WTC11 (cell line): ENCODE measurements around the gene RPS6KA5. TPM values are rescaled to one million over a fixed set of nuclear protein-coding genes. Genes with fewer than 3 reads are reported as not detected.
"Not testable (repeated sequence)": the region's sequence is repeated elsewhere in the genome, so short reads cannot be mapped to it uniquely, and the experiment has no call there.

Experiments
- ATAC-seq: fragments of 200-7000 bp; cut with Tn5 transposase; 2 replicates; pipeline ENCODE4 v1.10.0; 2021; ENCODE audit warnings: mild to moderate bottlenecking, moderate library complexity
- CTCF ChIA-PET: fragments of 300-600 bp; sonication (Branson Sonifier 250); formaldehyde crosslinking; loops from one replicate; lab custom pipeline; 2021; ENCODE audit warnings: antibody characterized with exemption; lab: Charles Lee
- POLR2A ChIA-PET: fragments of 350-600 bp; sonication (Branson Sonifier 250); formaldehyde crosslinking; loops from one replicate; lab custom pipeline; 2021; ENCODE audit warnings: antibody characterized with exemption; lab: Charles Lee
- DNase-seq: peaks from one replicate; pipeline ENCODE4 v3.0.0; 2021; ENCODE audit warnings: low spot score
- H3K27ac Mint-ChIP-seq: 2 replicates; pipeline ENCODE4 v1.8.0; 2021; ENCODE audit warnings: mixed read lengths
- H3K27me3 Mint-ChIP-seq: 2 replicates; pipeline ENCODE4 v1.8.0; 2021; ENCODE audit warnings: low read depth, mild to moderate bottlenecking, moderate library complexity, mixed read lengths
- H3K36me3 Mint-ChIP-seq: 2 replicates; pipeline ENCODE4 v1.8.0; 2021; ENCODE audit warnings: mixed read lengths
- H3K4me1 Mint-ChIP-seq: 2 replicates; pipeline ENCODE4 v1.8.0; 2022; ENCODE audit warnings: mixed read lengths
- H3K4me3 Mint-ChIP-seq: 2 replicates; pipeline ENCODE4 v1.8.0; 2021; ENCODE audit warnings: mild to moderate bottlenecking, moderate library complexity, mixed read lengths
- H3K9me3 Mint-ChIP-seq: 2 replicates; pipeline ENCODE4 v1.8.0; 2021; ENCODE audit warnings: mixed read lengths
- ARID4B ChIP-seq: sonication (generic); formaldehyde crosslinking; IDR thresholded peaks from 2 replicates; pipeline ENCODE4 v1.8.0; 2023; ENCODE audit warnings: missing genetic modification reagents, mild to moderate bottlenecking, borderline replicate concordance
- CREM ChIP-seq: sonication (generic); formaldehyde crosslinking; IDR thresholded peaks from 2 replicates; pipeline ENCODE4 v1.8.1; 2022; ENCODE audit warnings: mild to moderate bottlenecking, missing genetic modification reagents, moderate library complexity
- CTCF ChIP-seq: fragments of 200-600 bp; IDR thresholded peaks from 2 replicates; pipeline ENCODE4 v1.8.0; 2022; ENCODE audit warnings: antibody characterized with exemption
- ETV6 ChIP-seq: sonication (generic); formaldehyde crosslinking; IDR thresholded peaks from 2 replicates; pipeline ENCODE4 v1.8.1; 2022; ENCODE audit warnings: mild to moderate bottlenecking, missing genetic modification reagents
- FOXP4 ChIP-seq: sonication (generic); formaldehyde crosslinking; IDR thresholded peaks from 2 replicates; pipeline ENCODE4 v1.8.0; 2022; ENCODE audit warnings: mild to moderate bottlenecking, missing genetic modification reagents
- GABPB1 ChIP-seq: sonication (generic); formaldehyde crosslinking; IDR thresholded peaks from 2 replicates; pipeline ENCODE4 v1.8.1; 2023; ENCODE audit warnings: mild to moderate bottlenecking, missing genetic modification reagents
- GRHL2 ChIP-seq: fragments of 250-450 bp; sonication (Bioruptor Pico); IDR thresholded peaks from 2 replicates; pipeline ENCODE4 v1.8.0; 2022; ENCODE audit warnings: mild to moderate bottlenecking, moderate library complexity; ENCODE audit not compliant: insufficient replicate concordance, severe bottlenecking
- IRF2 ChIP-seq: sonication (generic); formaldehyde crosslinking; IDR thresholded peaks from 2 replicates; pipeline ENCODE4 v1.8.0; 2022; ENCODE audit warnings: low read depth, missing genetic modification reagents, borderline replicate concordance
- JUN ChIP-seq: sonication (generic); formaldehyde crosslinking; IDR thresholded peaks from 2 replicates; pipeline ENCODE4 v1.8.0; 2023; ENCODE audit warnings: mild to moderate bottlenecking, missing genetic modification reagents
- SOX15 ChIP-seq: fragments of 250-450 bp; sonication (Bioruptor Pico); IDR thresholded peaks from 2 replicates; pipeline ENCODE4 v1.9.0; 2021; ENCODE audit warnings: mild to moderate bottlenecking
- ZMAT4 ChIP-seq: fragments of 250-450 bp; sonication (Bioruptor Pico); IDR thresholded peaks from 2 replicates; pipeline ENCODE4 v1.9.0; 2021; ENCODE audit warnings: mild to moderate bottlenecking
- ZNF219 ChIP-seq: sonication (generic); formaldehyde crosslinking; IDR thresholded peaks from 2 replicates; pipeline ENCODE4 v1.8.0; 2023; ENCODE audit warnings: missing genetic modification reagents, mild to moderate bottlenecking, borderline replicate concordance
- ZNF396 ChIP-seq: fragments of 250-450 bp; sonication (Bioruptor Pico); IDR thresholded peaks from 2 replicates; pipeline ENCODE4 v1.8.0; 2021; ENCODE audit warnings: mild to moderate bottlenecking, moderate library complexity, borderline replicate concordance
- ZNF425 ChIP-seq: fragments of 250-450 bp; sonication (Bioruptor Pico); conservative IDR thresholded peaks from 2 replicates; pipeline ENCODE4 v1.9.0; 2021; ENCODE audit warnings: mild to moderate bottlenecking
- ZNF512 ChIP-seq: sonication (generic); formaldehyde crosslinking; IDR thresholded peaks from 2 replicates; pipeline ENCODE4 v1.8.1; 2022; ENCODE audit warnings: missing genetic modification reagents, borderline replicate concordance
- ZSCAN18 ChIP-seq: fragments of 250-450 bp; sonication (Bioruptor Pico); IDR thresholded peaks from 2 replicates; pipeline ENCODE4 v2.1.2; 2022; ENCODE audit warnings: mild to moderate bottlenecking, moderate library complexity
- total RNA-seq: library from RNA; stranded (reverse); gene quantifications from 3 replicates; pipeline ENCODE4 v1.2.3, GENCODE V29; 2021

Gene RPS6KA5
- total RNA-seq, 1 experiment from 2014 or later: 5.2 TPM

GRCh38 chr14:90981636-90982035 lies 78.8 kb downstream of the RPS6KA5 start:
- H3K36me3 Mint-ChIP-seq: no peaks in the 10 kb centered on the region
- no peaks in the 10 kb centered on the region for H3K27me3 Mint-ChIP-seq
- no peak overlapping the region for H3K27ac Mint-ChIP-seq
- ChIA-PET CTCF (no interaction called here), POLR2A (no interaction called here)
- no peaks in the 10 kb centered on the region for H3K9me3 Mint-ChIP-seq
- DNase-seq: no peak
- no peak overlapping the region for H3K4me3 Mint-ChIP-seq
- no peak for ATAC-seq
- no peaks in the 10 kb centered on the region for H3K4me1 Mint-ChIP-seq
- TF ChIP-seq GABPB1 (CRISPR knock-in tag) (no peak), GRHL2 (no peak), CREM (CRISPR knock-in tag) (no peak), ARID4B (CRISPR knock-in tag) (no peak), ETV6 (no peak), ZMAT4 (CRISPR knock-in tag) (no peak), ZSCAN18 (no peak), SOX15 (no peak), ZNF425 (no peak), CTCF (no peak), FOXP4 (CRISPR knock-in tag) (no peak), JUN (CRISPR knock-in tag) (no peak), ZNF219 (no peak), ZNF512 (CRISPR knock-in tag) (no peak), ZNF396 (CRISPR knock-in tag) (no peak), IRF2 (CRISPR knock-in tag) (no peak)

GRCh38 chr14:90980636-90981035 lies 79.8 kb downstream of the RPS6KA5 start:
- H3K4me1 Mint-ChIP-seq, H3K27ac Mint-ChIP-seq, H3K36me3 Mint-ChIP-seq, ATAC-seq, H3K4me3 Mint-ChIP-seq, DNase-seq, H3K9me3 Mint-ChIP-seq, POLR2A ChIA-PET, H3K27me3 Mint-ChIP-seq, CTCF ChIA-PET: not testable (repeated sequence)
